D721Med (cell line): Measurements from ENCODE around the gene PRRC2B.
"Not testable (repeated sequence)": the region's sequence is repeated elsewhere in the genome, so short reads cannot be mapped to it uniquely, and the experiment has no call there.

Experiments
- DNase-seq: peaks from one replicate; pipeline ENCODE4 v3.0.0; 2011; ENCODE audit warnings: low spot score; ENCODE audit not compliant: insufficient read length
- FAIRE-seq: peaks from 2 replicates; lab custom pipeline; 2011; peaks lifted over from hg19 to GRCh38; lab: Jason Lieb, UNC
- TF ChIP-seq, protein P1 (sequence below): IDR thresholded peaks from 2 replicates; pipeline ENCODE4 v1.5.1; 2012; ENCODE audit warnings: mild to moderate bottlenecking, control low read depth; ENCODE audit not compliant: insufficient read depth; ENCODE audit errors: missing control alignments

The PRRC2B gene

DNA sequence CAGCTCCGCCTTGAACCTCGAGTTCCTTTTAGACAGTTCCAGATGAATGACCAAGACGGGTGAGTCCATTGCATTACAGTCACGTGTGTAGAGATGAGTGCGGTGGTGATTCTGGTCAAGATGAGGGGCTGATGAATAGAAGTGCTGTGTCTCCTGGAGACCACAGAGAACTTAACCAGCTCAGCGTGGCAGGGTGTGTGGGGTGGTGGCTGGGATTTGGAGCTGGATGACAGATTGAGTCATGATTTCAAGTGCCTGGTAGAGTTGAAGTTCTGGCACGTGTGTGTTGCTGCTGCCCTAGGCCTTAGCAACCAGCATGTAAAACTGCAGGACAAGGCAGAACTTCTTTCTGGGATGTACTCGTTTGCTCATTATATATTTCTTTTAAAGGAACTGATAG is 53.3 kb downstream of the PRRC2B start:
- no peak for DNase-seq
- no peak for FAIRE-seq
- TF ChIP-seq, protein P1, sequence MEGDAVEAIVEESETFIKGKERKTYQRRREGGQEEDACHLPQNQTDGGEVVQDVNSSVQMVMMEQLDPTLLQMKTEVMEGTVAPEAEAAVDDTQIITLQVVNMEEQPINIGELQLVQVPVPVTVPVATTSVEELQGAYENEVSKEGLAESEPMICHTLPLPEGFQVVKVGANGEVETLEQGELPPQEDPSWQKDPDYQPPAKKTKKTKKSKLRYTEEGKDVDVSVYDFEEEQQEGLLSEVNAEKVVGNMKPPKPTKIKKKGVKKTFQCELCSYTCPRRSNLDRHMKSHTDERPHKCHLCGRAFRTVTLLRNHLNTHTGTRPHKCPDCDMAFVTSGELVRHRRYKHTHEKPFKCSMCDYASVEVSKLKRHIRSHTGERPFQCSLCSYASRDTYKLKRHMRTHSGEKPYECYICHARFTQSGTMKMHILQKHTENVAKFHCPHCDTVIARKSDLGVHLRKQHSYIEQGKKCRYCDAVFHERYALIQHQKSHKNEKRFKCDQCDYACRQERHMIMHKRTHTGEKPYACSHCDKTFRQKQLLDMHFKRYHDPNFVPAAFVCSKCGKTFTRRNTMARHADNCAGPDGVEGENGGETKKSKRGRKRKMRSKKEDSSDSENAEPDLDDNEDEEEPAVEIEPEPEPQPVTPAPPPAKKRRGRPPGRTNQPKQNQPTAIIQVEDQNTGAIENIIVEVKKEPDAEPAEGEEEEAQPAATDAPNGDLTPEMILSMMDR: no peak

DNA sequence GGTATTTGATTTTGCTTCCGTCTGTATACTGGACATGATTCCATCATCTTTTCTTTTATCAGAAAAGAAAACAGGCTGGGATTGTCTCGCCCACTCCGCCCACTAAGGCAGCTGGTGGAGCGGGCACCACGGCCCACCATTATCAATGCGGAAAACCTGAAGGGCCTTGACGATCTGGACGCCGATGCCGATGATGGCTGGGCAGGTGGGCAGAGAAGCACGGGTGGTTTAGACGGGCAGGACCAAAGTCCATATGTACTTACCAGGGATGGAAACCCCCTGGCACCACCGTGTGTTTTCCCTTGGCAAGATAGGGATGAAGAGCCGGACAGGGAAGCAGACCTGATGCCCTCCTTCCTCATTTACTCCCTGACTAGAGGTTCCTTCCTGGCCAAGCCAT is 53.7 kb downstream of the PRRC2B start:
- TF ChIP-seq, protein P1: no peak
- DNase-seq (no peak), FAIRE-seq (no peak)

DNA sequence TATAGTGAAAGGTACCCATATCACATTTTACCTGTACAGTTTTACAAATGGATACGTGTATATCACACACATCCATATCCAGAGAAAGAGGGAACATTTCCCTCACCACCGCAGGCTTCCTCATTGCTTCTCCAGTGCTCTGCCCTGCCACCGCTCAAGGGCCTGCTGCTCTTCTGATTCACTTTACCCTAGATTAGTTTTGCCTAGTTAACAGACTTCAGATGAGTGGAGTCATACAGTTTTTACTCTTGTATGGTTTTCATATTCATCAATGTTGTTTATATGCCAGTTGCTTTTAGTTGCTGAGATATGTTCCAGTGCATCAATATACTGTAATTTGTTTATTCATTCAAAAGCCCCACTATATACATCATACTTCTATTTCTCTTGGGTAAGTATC is 54.9 kb downstream of the PRRC2B start:
- FAIRE-seq (no peak), DNase-seq (no peak)
- TF ChIP-seq, protein P1: no peak

DNA sequence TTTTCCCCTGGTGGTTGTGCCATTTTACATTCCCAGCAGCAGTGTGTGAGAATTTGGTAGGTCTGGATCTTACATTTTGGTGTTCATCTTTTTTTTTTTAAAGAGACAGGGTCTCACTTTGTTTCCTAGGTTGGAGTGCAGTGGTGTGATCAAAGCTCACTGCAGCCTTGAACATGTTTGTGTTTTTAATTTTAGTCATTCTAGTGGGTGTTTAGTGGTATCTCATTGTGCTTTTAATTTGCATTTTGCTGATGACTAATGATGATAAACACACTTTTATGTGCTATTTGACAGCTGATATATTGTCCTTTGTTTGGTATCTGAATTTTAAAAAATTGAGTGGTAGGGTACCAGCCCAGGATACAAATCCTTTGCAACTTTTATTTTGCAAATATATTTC is 55.4 kb downstream of the PRRC2B start:
- FAIRE-seq (no peak), DNase-seq (no peak)
- TF ChIP-seq, protein P1: no peak

DNA sequence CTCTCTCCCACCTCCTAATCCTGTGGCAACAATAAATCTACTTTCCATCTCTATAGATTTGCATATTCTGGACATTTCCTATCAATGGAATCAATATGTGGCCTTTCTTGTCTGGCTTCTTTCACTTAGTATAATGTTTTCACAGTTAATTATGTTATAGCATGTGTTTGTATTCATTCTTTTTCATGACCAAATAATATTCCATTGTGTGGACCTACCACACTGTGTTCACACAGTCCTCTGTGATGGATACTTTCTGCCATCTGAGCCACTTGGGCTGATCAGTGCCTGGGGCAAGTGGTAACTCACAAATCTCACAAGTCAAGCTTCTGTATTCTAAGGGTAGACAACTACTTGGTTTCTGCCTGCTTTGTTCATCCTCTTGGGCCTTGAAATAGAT is 60.1 kb downstream of the PRRC2B start:
- TF ChIP-seq, protein P1: no peak
- no peak for DNase-seq
- FAIRE-seq: no peak

DNA sequence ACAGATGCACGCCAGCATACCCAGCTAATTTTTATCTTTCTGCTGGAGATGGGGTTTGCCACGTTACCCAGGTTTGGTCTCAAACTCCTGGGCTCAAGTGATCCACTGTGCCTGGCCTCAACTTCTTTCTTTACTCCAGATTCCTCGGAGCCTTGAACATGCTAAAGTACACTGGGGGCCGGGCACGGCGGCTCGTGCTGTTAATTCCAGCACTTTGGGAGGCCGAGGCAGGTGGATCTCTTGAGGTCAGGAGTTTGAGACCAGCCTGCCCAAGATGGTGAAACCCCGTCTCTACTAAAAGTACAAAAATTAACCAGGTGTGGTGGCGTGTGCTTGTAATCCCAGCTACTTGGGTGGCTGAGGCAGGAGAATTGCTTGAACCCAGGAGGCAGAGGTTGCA is 61.8 kb downstream of the PRRC2B start:
- not testable (repeated sequence) for FAIRE-seq

DNA sequence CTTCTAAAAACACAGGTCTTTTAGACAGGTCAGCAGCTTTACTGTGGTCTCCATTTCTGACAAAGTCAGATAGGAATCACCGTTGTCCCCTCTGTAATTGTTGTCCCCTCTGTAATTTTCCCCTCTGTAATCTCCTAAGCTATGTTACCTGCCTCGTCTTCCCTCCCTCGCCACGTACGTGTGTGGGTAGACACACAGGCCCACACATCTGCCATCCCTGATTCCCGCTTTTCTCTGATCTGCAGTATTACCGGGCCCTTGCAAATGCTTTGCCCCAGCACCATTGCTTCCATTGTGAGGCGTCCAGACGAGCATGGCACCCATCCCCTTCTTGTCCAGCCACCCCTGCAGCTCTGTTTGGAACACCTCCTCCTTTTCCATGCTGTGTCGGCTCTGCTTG is 63.9 kb downstream of the PRRC2B start:
- DNase-seq (no peak), FAIRE-seq (no peak)
- TF ChIP-seq, protein P1: no peak

More for the DNA sequence above, 61.8 kb downstream of the PRRC2B start:
- DNase-seq: not testable (repeated sequence)

DNA sequence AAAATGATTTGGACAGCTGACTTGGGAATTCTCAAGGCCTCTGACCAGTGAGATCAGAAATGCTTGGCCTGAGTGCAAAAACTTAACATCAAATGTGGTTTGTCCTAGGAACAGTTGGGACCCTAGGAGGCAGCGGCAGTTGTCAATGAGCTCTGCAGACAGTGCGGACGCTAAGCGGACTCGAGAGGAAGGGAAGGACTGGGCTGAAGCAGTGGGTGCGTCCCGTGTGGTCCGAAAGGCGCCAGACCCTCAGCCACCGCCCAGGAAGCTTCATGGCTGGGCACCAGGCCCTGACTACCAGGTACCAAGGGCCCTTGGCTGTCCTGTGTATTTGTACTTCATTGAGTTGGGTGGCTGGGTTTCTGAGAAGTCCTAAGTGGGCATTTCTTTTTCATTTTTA is 65.2 kb downstream of the PRRC2B start:
- FAIRE-seq (no peak), DNase-seq (no peak)
- TF ChIP-seq, protein P1: no peak
